HEK293 (cell line): ENCODE data around the gene DNAH11.

Source experiments
- CTCF ChIA-PET: fragments of 350-600 bp; formaldehyde crosslinking; extraction: SDS; loops from one replicate; lab custom pipeline; 2021; ENCODE audit warnings: antibody characterized with exemption; lab: Yijun Ruan, JAX
- POLR2A ChIA-PET: fragments of 300-600 bp; formaldehyde crosslinking; extraction: SDS; loops from one replicate; lab custom pipeline; 2020; ENCODE audit warnings: antibody characterized with exemption, inconsistent platforms; lab: Yijun Ruan, JAX
- H3K27ac ChIP-seq: fragments of 200-500 bp; sonication (Bioruptor generic); 2 replicates; pipeline ENCODE4 v1.5.1; 2014; ENCODE audit warnings: low read depth, low read length, control low read depth, inconsistent platforms; ENCODE audit errors: extremely low read depth
- H3K36me3 ChIP-seq, 2 experiments: fragments of 200-500 bp in 1 of 2; sonication (Bioruptor generic) in 1 of 2; 1 replicate in 1 of 2; 2 replicates in 1 of 2; pipeline ENCODE4 v1.5.1; 2014 to 2017; ENCODE audit warnings: inconsistent platforms in 2 of 2, low read length in 2 of 2; ENCODE audit not compliant: control insufficient read depth in 2 of 2, insufficient read depth in 1 of 2
- H3K4me1 ChIP-seq: fragments of 200-500 bp; sonication (Bioruptor generic); 2 replicates; pipeline ENCODE4 v1.5.1; 2014; ENCODE audit warnings: mild to moderate bottlenecking, low read length, inconsistent platforms; ENCODE audit not compliant: control insufficient read depth, insufficient read depth
- H3K4me3 ChIP-seq: 2 replicates; pipeline ENCODE4 v1.5.1; 2011; ENCODE audit warnings: low read depth, mild to moderate bottlenecking, control low read depth, low read length, moderate library complexity
- H3K9me3 ChIP-seq: fragments of 200-500 bp; sonication (Bioruptor generic); 2 replicates; pipeline ENCODE4 v1.5.1; 2014; ENCODE audit warnings: low read depth, low read length, inconsistent platforms; ENCODE audit not compliant: control insufficient read depth, insufficient read depth
- ATF2 ChIP-seq: fragments of 450-650 bp; formaldehyde crosslinking; IDR thresholded peaks from 2 replicates; pipeline ENCODE4 v1.5.1; 2016; ENCODE audit warnings: missing biosample characterization, missing genetic modification characterization, low read depth
- ELK4 ChIP-seq: IDR thresholded peaks from 2 replicates; pipeline ENCODE4 v1.6.1; 2011; ENCODE audit warnings: mild to moderate bottlenecking, low read depth, low read length, borderline replicate concordance
- KLF8 ChIP-seq: fragments of 450-650 bp; formaldehyde crosslinking; IDR thresholded peaks from 2 replicates; pipeline ENCODE4 v1.5.1; 2016; ENCODE audit warnings: missing biosample characterization, missing genetic modification characterization
- KLF9 ChIP-seq: fragments of 450-650 bp; formaldehyde crosslinking; IDR thresholded peaks from 2 replicates; pipeline ENCODE4 v1.5.1; 2016; ENCODE audit warnings: missing biosample characterization, missing genetic modification characterization, low read depth
- PBX3 ChIP-seq: sonication (generic); formaldehyde crosslinking; IDR thresholded peaks from 2 replicates; pipeline ENCODE4 v1.8.1; 2022; ENCODE audit warnings: mild to moderate bottlenecking, moderate library complexity, missing genetic modification reagents
- PRDM6 ChIP-seq: fragments of 450-650 bp; formaldehyde crosslinking; IDR thresholded peaks from 2 replicates; pipeline ENCODE4 v1.5.1; 2017; ENCODE audit warnings: missing biosample characterization, missing genetic modification characterization
- REST ChIP-seq: fragments of 450-650 bp; formaldehyde crosslinking; IDR thresholded peaks from 2 replicates; pipeline ENCODE4 v1.5.1; 2016; ENCODE audit warnings: missing biosample characterization, missing genetic modification characterization
- ZBTB10 ChIP-seq: fragments of 450-650 bp; formaldehyde crosslinking; IDR thresholded peaks from 2 replicates; pipeline ENCODE4 v1.5.1; 2016; ENCODE audit warnings: missing biosample characterization, missing genetic modification characterization
- ZBTB21 ChIP-seq: fragments of 450-650 bp; formaldehyde crosslinking; IDR thresholded peaks from 2 replicates; pipeline ENCODE4 v1.5.1; 2017; ENCODE audit warnings: missing biosample characterization, missing genetic modification characterization
- ZFP37 ChIP-seq: fragments of 450-650 bp; formaldehyde crosslinking; IDR thresholded peaks from 2 replicates; pipeline ENCODE4 v1.5.1; 2016; ENCODE audit warnings: missing biosample characterization, missing genetic modification characterization
- ZNF140 ChIP-seq: fragments of 450-650 bp; formaldehyde crosslinking; IDR thresholded peaks from 2 replicates; pipeline ENCODE4 v1.5.1; 2016; ENCODE audit warnings: missing biosample characterization, missing genetic modification characterization
- ZNF777 ChIP-seq: fragments of 450-650 bp; formaldehyde crosslinking; IDR thresholded peaks from 2 replicates; pipeline ENCODE4 v1.5.1; 2017; ENCODE audit warnings: missing biosample characterization, missing genetic modification characterization, borderline replicate concordance

The DNAH11 gene

GRCh38 chr7:21656081-21656480 is 113.2 kb downstream of the DNAH11 start:
- Histone ChIP-seq H3K27ac (no peak overlapping the region), H3K4me3 (no peak overlapping the region), H3K4me1 (no peaks in the 10 kb centered on the region), H3K9me3 (no peaks in the 10 kb centered on the region), H3K36me3 (no peaks in the 10 kb centered on the region)
- POLR2A ChIA-PET: no interaction called here
- CTCF ChIA-PET: no interaction called here
- TF ChIP-seq ZBTB10: no peak
- no peak for TF ChIP-seq REST (tag by site-specific recombination)
- TF ChIP-seq ATF2 (tag by site-specific recombination): no peak
- TF ChIP-seq PRDM6 (tag by site-specific recombination): no peak
- TF ChIP-seq ZNF777 (tag by site-specific recombination): no peak
- no peak for TF ChIP-seq ZBTB21 (tag by site-specific recombination)
- no peak for TF ChIP-seq KLF8
- TF ChIP-seq ZNF140 (tag by site-specific recombination): no peak
- no peak for TF ChIP-seq PBX3 (CRISPR knock-in tag)

- Histone ChIP-seq H3K4me1 (no peaks in the 10 kb centered on the region), H3K9me3 (no peaks in the 10 kb centered on the region), H3K36me3 (no peaks in the 10 kb centered on the region), H3K27ac (no peak overlapping the region), H3K4me3 (no peak overlapping the region)
- ChIA-PET POLR2A (no interaction called here), CTCF (interaction anchor here (0.6 to 0.7 kb wide), 2 partner anchors 23 to 346 kb away, joined by 3 to 4 read pairs; no protein-coding TSS in a partner anchor)
- TF ChIP-seq ZFP37 (tag by site-specific recombination) (no peak), KLF9 (no peak), ZNF140 (tag by site-specific recombination) (no peak), ELK4 (no peak)
These were observed 114.0 kb downstream of the DNAH11 start for GRCh38 chr7:21656796-21657195.
